ENCODE results near the gene TRAF7.

The TRAF7 gene

DNA sequence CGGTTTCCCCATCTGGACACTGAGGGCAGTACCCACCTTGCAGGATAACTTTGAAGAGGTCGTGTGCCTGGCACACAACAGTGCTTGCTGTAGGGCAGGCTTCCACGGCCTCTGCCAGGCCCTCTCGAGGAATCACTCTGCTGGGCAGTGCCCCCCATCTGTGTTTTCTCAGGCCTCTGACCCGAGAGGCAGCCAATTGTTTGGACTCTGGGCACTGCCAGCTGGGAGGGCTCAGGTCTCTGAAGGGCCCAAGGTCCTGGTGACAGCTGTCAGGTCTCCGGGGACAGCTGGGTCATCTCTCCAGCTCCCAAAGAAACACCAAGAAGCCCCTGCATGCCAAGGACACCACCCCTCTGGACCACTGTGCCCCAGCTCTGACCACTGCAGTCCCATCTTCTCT is 8.2 kb upstream of the TRAF7 start:
- in situ Hi-C loops (cut with HindIII; ENCODE audit: low sequenced_read_pairs), result no loop called here

- in situ Hi-C loops (cut with HindIII; ENCODE audit: low sequenced_read_pairs), result no loop called here
These were observed 7.5 kb upstream of the TRAF7 start, which contains the start of gene RAB26 for GRCh38 chr16:2147981-2148671. RAB26 (plus strand) TSS chr16:2148625; CDS start chr16:2148784, 159 bp downstream.

GRCh38 chr16:2148714-2149629 is 6.6 kb upstream of the TRAF7 start:
- in situ Hi-C loops (cut with HindIII; ENCODE audit: low sequenced_read_pairs), result no loop called here

DNA sequence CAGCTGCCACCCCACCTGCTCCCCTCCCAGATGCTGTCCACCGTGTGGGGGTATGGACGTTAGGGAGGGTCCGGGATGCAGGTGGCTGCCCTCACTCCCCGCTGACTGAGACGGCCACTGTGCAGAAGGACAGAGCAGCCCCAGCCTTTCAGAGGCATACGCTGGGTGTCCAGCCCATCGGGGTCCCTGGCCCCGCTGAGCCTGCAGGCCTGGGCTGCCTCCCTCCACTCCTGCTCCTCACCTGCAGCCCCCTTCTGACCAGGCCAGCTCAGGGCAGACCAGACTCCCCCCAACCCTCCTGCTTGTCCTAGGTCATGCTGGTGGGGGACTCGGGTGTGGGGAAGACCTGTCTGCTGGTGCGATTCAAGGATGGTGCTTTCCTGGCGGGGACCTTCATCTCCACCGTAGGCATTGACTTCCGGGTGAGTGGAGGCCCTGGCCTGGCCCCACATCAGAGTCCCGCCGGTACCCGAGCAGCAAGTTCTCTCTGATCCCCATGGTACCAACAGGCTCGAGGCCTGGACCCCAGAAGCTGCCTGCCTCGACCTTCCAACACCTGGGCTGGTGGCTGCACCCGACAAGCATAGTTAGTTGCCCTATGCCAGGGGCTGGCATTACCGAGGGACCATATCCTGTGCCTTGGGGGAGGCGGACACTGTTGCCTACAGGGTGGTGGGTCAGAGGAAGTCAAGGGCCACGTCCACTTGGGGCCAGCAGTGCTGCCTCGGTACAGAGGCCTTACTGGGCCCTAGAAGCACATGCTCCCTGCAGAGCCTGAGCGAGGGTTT is 5.8 kb upstream of the TRAF7 start:
- in situ Hi-C loops (cut with HindIII; ENCODE audit: low sequenced_read_pairs), result loop anchor here (25.0 kb wide), 2 partner anchors 287 to 288 kb away; partner anchors contain the start of genes CCNF and MEIOB

DNA sequence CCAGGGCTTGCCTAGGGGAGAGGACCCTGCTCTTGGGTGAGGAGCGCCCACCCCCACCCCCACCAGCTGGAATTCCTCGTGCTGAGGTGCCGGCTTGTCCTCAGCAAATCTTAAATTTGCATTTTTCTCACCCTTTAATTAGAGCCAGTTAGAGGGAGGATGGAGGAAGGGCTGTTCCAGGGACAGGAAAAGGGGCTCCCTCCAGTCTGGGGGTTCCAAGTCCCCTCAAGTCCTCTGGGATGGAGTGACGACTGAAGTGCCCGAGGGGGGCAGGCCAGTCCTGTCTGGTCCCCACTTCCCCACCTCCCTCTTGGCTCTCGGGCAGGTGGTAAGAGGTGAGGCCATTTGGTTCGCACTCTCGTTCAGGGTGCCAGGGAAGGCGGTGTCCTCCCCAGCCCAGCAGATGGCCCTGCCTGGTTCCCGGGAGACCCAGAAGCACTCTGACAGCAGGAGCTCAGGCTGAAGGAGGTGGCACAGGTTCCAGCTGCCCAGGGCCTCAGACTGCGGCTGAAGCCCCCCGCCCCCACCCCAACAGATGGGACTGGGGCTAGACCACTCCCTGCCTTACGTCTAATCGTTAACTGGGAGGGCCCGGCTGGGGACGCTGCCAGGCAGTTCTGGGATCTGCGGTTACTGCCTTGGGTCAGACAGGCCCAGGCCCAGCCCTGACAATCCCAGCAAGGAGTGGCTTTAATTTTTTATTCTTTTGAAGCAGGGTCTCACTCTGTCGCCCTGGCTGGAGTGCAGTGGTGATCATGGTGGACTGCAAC is 5.0 kb upstream of the TRAF7 start:
- in situ Hi-C loops (cut with HindIII; ENCODE audit: low sequenced_read_pairs), result loop anchor here (25.0 kb wide), 2 partner anchors 287 to 288 kb away; partner anchors contain the start of genes CCNF and MEIOB

GRCh38 chr16:2151188-2152091 is 4.1 kb upstream of the TRAF7 start:
- in situ Hi-C loops (cut with HindIII; ENCODE audit: low sequenced_read_pairs), result loop anchor here (25.0 kb wide), 2 partner anchors 286 to 289 kb away; partner anchors contain the start of genes CCNF and MEIOB

- in situ Hi-C loops (cut with HindIII; ENCODE audit: low sequenced_read_pairs), result loop anchor here (25.0 kb wide), 2 partner anchors 284 to 291 kb away; partner anchors contain the start of genes CCNF and MEIOB
These were observed 2.7 kb upstream of the TRAF7 start for GRCh38 chr16:2152695-2153506.

DNA sequence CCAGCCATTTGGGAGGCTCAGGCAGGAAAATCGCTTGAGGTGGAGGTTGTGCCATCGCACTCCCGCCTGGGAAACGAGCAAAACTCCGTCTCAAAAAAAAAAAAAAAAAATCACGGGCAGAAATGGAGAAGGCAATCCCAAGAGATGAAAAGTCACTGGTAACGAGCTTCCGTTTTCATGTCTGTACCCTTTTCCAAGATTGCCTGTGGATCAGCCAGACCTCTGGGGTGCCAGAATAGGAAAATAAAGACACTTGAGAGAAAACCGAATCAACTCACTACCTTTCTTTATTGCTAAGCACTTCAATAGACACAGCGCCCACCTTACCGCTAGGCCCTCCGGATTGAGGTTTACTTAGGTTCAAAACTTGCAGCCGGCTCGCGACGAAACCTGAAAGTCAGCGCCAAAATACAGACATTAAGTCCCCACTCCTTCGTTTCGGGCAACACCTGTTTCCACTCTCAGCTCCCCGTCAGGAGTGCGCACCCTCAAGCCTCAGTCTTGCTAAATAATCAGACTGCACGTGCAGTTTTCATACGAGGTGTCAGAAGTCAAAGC is 970 bp upstream of the TRAF7 start:
- in situ Hi-C loops (cut with HindIII; ENCODE audit: low sequenced_read_pairs), result loop anchor here (25.0 kb wide), 2 partner anchors 283 to 292 kb away; partner anchors contain the start of genes CCNF and MEIOB

DNA sequence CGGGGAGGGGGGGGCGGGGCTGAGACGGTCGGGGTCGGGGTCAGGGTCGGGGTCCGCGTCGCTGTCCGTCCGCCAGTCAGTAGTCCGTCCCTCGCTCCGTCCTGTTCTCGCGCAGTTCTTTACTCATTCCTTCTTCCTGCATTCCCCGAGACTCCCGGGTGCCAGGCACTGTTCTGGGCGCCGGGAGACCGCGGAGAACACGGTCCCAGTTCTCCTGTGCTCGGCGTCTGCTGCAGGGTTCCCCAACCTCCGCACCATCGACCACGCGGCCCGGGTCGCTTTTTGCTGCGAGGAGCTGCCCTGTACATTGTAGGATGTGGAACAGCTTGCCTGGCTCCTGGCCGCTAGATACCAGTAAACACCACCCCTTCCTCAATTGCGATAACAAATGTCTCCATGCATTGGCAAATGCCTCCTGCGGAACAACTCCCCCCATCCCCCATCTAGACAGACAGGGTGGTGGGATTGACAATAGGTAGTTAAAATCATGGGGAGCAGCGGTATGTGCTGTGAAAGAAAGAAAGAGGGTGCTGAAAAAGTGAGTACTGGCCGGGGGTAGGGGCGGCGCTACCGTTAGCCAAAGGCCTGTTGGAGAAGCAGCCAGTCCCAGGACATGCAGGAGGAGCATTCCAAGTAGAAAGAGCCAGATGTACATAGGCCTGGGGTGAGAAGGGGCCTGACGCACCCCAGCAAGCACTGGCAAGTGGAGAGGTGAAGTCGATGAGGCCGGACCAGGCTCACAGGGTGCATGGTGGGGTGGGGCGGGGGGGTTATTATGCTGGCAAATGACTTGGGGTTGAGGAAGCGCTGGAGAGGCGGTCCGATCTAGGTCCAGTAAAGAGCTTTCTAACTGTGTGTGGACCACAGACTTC is 631 bp downstream of the TRAF7 start:
- in situ Hi-C loops (cut with HindIII; ENCODE audit: low sequenced_read_pairs), result loop anchor here (25.0 kb wide), 2 partner anchors 281 to 294 kb away; partner anchors contain the start of genes CCNF and MEIOB

DNA sequence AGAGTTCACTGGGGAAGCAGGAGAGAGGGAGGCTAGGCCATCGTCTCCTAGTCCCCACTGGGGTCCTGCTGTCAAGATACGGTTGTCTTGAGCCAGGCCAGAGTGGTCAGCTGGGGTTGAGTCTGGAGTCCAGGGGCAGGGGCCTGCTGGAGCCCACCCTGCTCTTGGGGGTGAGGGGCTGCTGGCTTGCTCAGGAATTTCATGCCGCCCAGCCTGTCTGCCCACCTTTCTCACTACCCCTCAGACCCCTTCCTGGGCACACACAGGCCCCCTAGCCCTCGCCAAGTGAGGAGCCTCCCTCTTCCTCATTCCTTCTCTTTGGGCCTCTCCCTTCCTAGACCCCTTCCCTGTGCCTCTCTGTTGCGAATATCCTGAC is 1.3 kb downstream of the TRAF7 start:
- in situ Hi-C loops (cut with HindIII; ENCODE audit: low sequenced_read_pairs), result loop anchor here (25.0 kb wide), 2 partner anchors 280 to 295 kb away; partner anchors contain the start of genes CCNF and MEIOB

DNA sequence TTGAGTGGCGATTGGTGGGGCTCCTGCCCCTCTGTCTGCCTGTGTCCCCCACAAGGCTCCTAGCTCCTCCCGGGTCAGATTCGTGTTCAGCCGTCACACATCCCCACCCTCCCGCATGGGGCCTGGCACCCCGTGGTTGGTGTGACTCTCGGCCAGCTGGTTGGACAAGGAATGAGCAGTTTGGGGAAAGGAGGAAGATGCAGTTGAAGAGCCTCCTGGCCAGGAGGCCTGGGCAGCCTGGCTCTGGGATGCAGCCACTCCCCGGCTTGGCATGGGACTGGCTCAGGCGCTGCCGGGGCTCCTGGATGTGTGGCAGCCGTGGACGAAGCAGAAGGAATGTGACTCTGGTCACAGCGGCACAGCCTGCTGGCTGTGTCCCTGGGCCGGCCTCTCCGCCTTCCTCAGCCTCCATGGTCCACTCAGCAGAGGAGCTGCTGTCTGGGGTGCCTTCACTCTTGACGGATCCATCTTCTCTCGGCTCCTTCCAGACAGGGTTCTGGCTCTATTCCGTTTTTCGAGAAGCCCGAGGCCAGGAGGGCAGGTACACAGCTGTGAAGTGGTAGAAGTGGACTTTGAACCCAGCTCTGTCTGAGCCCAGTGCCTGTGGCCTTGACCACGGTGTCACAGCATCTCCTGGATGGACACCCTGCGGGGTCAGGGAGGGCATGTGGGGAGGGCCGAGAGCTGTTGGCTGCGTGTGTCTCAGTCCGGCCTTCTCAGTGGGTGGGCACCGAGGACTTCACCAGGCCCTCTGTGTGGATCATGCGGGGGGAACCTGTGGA is 2.1 kb downstream of the TRAF7 start:
- in situ Hi-C loops (cut with HindIII; ENCODE audit: low sequenced_read_pairs), result loop anchor here (25.0 kb wide), 2 partner anchors 280 to 295 kb away; partner anchors contain the start of genes CCNF and MEIOB

- in situ Hi-C loops (cut with HindIII; ENCODE audit: low sequenced_read_pairs), result loop anchor here (25.0 kb wide), 2 partner anchors 279 to 296 kb away; partner anchors contain the start of genes CCNF and MEIOB
These were observed 2.7 kb downstream of the TRAF7 start for GRCh38 chr16:2158262-2158638.

DNA sequence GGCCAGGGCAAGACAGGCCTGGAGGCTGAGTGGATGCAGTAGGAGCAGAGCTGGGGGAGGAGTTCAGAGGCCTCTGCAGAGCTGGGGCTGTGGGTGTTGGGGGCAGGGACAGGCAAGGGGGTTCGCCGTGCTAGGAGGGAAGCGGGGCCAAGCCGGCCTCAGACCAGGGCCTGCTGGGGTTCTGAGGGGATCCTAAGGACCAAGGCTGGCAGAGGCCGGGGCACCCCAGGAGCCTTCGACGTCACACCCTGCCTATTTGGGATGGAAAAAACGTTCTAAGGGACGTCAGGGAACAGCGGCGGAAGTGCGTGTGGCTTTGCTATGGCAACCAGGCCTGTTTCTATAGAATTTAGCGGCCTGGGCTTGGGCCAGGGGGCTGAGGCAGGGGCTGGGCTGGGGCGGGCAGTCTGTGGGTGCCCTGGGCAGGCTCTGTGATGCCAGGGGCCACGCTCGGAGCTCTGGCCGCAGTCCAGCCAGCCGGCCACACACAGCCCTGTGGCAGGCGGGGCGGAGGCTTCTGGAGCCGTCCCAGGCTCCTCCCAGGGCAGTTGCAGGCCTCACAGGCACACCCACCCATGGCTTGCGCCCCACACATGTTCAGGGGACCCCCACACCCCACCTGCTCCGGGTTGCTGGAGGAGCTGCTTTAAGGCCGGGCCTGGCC is 3.7 kb downstream of the TRAF7 start:
- in situ Hi-C loops (cut with HindIII; ENCODE audit: low sequenced_read_pairs), result loop anchor here (25.0 kb wide), 2 partner anchors 278 to 297 kb away; partner anchors contain the start of genes CCNF and MEIOB

- in situ Hi-C loops (cut with HindIII; ENCODE audit: low sequenced_read_pairs), result loop anchor here (10.0 to 25.0 kb wide), 4 partner anchors 206 to 344 kb away; partner anchors contain the start of genes CCNF, MEIOB, NDUFB10 and RPL3L
These were observed 5.5 kb downstream of the TRAF7 start for GRCh38 chr16:2160915-2161551.
